ENCODE measurements around the gene GDF15. TPM values are rescaled to one million over a fixed set of nuclear protein-coding genes. Genes with fewer than 3 reads are reported as not detected.

Gene GDF15
- polyA plus RNA-seq, 1 donor from 2014 or later = not detected

DNA sequence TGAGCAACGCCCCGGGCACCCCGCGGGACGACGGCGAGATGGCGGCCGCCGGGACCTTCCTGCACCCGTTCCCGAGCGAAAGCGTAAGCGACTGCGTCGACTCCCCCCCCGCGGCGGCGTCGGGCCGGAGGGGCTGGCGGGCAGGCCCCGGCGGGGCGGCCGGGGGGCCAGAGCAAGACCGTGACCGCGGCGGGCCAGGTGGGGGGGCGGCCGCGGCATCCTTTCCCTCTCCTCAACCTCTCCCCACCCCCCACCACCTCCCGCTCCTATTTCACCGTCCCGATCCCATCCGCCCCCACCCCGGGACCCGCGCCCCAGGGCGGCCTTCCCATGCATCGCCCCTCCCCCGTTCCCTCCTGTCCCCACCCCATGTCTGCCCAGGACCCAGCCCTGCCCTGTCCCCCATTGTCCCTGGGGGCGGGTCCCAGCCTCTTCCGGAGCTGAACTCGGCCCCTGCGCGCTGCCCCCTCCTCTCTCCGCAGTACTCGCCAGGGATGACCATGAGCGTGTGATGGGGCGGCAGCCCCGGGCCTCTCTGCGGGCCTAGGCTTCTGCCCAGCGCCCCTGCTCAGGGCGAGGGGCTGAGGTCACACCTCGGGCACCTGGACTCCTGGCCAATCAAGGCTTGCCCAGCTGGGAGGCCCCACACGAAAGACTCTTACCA is 47.9 kb downstream of the GDF15 start (continued):
- TF ChIP-seq, protein P1, sequence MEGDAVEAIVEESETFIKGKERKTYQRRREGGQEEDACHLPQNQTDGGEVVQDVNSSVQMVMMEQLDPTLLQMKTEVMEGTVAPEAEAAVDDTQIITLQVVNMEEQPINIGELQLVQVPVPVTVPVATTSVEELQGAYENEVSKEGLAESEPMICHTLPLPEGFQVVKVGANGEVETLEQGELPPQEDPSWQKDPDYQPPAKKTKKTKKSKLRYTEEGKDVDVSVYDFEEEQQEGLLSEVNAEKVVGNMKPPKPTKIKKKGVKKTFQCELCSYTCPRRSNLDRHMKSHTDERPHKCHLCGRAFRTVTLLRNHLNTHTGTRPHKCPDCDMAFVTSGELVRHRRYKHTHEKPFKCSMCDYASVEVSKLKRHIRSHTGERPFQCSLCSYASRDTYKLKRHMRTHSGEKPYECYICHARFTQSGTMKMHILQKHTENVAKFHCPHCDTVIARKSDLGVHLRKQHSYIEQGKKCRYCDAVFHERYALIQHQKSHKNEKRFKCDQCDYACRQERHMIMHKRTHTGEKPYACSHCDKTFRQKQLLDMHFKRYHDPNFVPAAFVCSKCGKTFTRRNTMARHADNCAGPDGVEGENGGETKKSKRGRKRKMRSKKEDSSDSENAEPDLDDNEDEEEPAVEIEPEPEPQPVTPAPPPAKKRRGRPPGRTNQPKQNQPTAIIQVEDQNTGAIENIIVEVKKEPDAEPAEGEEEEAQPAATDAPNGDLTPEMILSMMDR (IDR thresholded peaks at IDR 0.05; ENCODE audit: poor library complexity, severe bottlenecking) = no peak

GRCh38 chr19:18434411-18435175 is 48.6 kb downstream of the GDF15 start:
- no peak overlapping the region for H3K4me3 ChIP-seq (ENCODE audit: low read length)
- H3F3A ChIP-seq (ENCODE audit: insufficient read depth, low read length, poor library complexity, severe bottlenecking) = peaks cover 3% of the 10 kb centered on the region
- no peak overlapping the region for H3K9ac ChIP-seq (ENCODE audit: low read length)
- H2AFZ ChIP-seq (ENCODE audit: low read depth, low read length) = no peak overlapping the region
- no peak overlapping the region for H3K27ac ChIP-seq (ENCODE audit: low read length)
- H3K79me2 ChIP-seq (replicated peaks; ENCODE audit: insufficient read depth, low read length) = no peaks in the 10 kb centered on the region
- no peaks in the 10 kb centered on the region for H4K20me1 ChIP-seq (ENCODE audit: insufficient read depth)
- no peak overlapping the region for H3K4me2 ChIP-seq (ENCODE audit: low read length)
- TF ChIP-seq SMC3 (conservative IDR thresholded peaks at IDR 0.05; ENCODE audit: poor library complexity) (no peak), RAD21 (conservative IDR thresholded peaks at IDR 0.05) (no peak), MXI1 (conservative IDR thresholded peaks at IDR 0.05; ENCODE audit: poor library complexity, severe bottlenecking) (no peak), EZH2 (IDR thresholded peaks at IDR 0.05; ENCODE audit: borderline replicate concordance, insufficient read depth, low read length, poor library complexity, severe bottlenecking) (no peak), TAF1 (IDR thresholded peaks at IDR 0.05; ENCODE audit: low read depth) (no peak)
- no peaks in the 10 kb centered on the region for H3K9me2 ChIP-seq (ENCODE audit: insufficient read depth, low read length)
- no peaks in the 10 kb centered on the region for H3K9me3 ChIP-seq (ENCODE audit: low read length)
- no peaks in the 10 kb centered on the region for H3K36me3 ChIP-seq (ENCODE audit: insufficient read depth, low read length)
- H3K27me3 ChIP-seq (ENCODE audit: insufficient read depth, low read depth, low read length) = no peaks in the 10 kb centered on the region

- no peaks in the 10 kb centered on the region for H3K27me3 ChIP-seq (ENCODE audit: insufficient read depth, low read depth, low read length)
- no peaks in the 10 kb centered on the region for H3K9me2 ChIP-seq (ENCODE audit: insufficient read depth, low read length)
- no peaks in the 10 kb centered on the region for H3K36me3 ChIP-seq (ENCODE audit: insufficient read depth, low read length)
- TF ChIP-seq RAD21 (conservative IDR thresholded peaks at IDR 0.05) (no peak), TAF1 (IDR thresholded peaks at IDR 0.05; ENCODE audit: low read depth) (no peak), REST (IDR thresholded peaks at IDR 0.05; ENCODE audit: borderline replicate concordance) (no peak), EZH2 (IDR thresholded peaks at IDR 0.05; ENCODE audit: borderline replicate concordance, insufficient read depth, low read length, poor library complexity, severe bottlenecking) (no peak), EP300 (conservative IDR thresholded peaks at IDR 0.05; ENCODE audit: poor library complexity, severe bottlenecking) (no peak), MXI1 (conservative IDR thresholded peaks at IDR 0.05; ENCODE audit: poor library complexity, severe bottlenecking) (no peak)
- H3K4me2 ChIP-seq (ENCODE audit: low read length) = no peak overlapping the region
- no peak overlapping the region for H3K9ac ChIP-seq (ENCODE audit: low read length)
- no peak overlapping the region for H3K4me3 ChIP-seq (ENCODE audit: low read length)
- H3F3A ChIP-seq (ENCODE audit: insufficient read depth, low read length, poor library complexity, severe bottlenecking) = peaks cover 3% of the 10 kb centered on the region
- no peak overlapping the region for H3K27ac ChIP-seq (ENCODE audit: low read length)
- H3K9me3 ChIP-seq (ENCODE audit: low read length) = no peaks in the 10 kb centered on the region
- no peak overlapping the region for H2AFZ ChIP-seq (ENCODE audit: low read depth, low read length)
- H3K79me2 ChIP-seq (replicated peaks; ENCODE audit: insufficient read depth, low read length) = no peaks in the 10 kb centered on the region
- H4K20me1 ChIP-seq (ENCODE audit: insufficient read depth) = no peaks in the 10 kb centered on the region
Measured at GRCh38 chr19:18435178-18435841, 49.4 kb downstream of the GDF15 start.
